ENCODE data around the gene TBC1D32.
"Not testable (repeated sequence)": the region's sequence is repeated elsewhere in the genome, so short reads cannot be mapped to it uniquely, and the experiment has no call there.

Gene TBC1D32

DNA sequence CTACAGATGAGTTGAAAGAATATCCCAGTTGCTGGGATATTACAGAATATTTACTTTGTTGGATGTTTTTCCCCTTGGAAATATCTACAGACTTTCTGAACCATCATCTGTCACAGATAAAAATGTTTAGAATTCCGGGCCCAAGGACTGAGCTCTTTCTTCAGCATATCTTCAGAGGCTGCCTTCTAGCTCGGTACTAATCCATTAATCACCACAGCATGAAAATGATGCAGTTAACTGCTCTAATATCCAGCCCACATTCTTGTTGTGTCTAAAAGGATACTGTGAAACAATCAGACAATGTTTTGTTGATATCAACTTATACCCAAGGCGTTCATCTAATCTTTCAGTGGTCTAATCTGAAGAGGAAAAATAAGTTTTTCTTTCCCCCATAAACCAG lies 247.4 kb downstream of the TBC1D32 start:
- Histone ChIP-seq H3K36me3 (ENCODE audit: control insufficient read depth in 1 of 2, insufficient read depth in 2 of 2, low read length in 2 of 2) (no peaks in the 10 kb centered on the region), H3K18ac (ENCODE audit: low read length) (no peak overlapping the region), H3K23ac (ENCODE audit: low read length) (no peak overlapping the region), H2BK120ac (ENCODE audit: insufficient read depth, low read length, poor library complexity) (no peak overlapping the region), H3K9me3 (ENCODE audit: insufficient read depth, low read depth, low read length) (no peaks in the 10 kb centered on the region), H3K4me2 (ENCODE audit: low read length) (no peak overlapping the region), H2AFZ (ENCODE audit: insufficient read depth, low read length, poor library complexity) (no peak overlapping the region), H2BK12ac (ENCODE audit: low read length) (no peak overlapping the region), H4K91ac (ENCODE audit: low read depth, low read length) (no peak overlapping the region), H3K14ac (ENCODE audit: low read length) (no peak overlapping the region), H2AK5ac (ENCODE audit: low read length) (no peak overlapping the region), H3K4me3 (ENCODE audit: low read depth, low read length) (no peak overlapping the region), H3K27ac (ENCODE audit: low read depth, low read length) (no peak overlapping the region), H3K79me2 (ENCODE audit: control insufficient read depth, insufficient read depth, low read length, poor library complexity) (no peaks in the 10 kb centered on the region), H2BK5ac (ENCODE audit: low read depth, low read length, poor library complexity) (no peak overlapping the region), H3K79me1 (ENCODE audit: low read length) (no peaks in the 10 kb centered on the region), H3K27me3 (ENCODE audit: insufficient read depth, low read length) (no peaks in the 10 kb centered on the region), H4K8ac (ENCODE audit: low read depth, low read length) (no peak overlapping the region), H3K4ac (ENCODE audit: low read depth, low read length) (no peak overlapping the region), H4K12ac (ENCODE audit: low read depth, low read length) (no peak overlapping the region), H3K9ac (ENCODE audit: low read length) (no peak overlapping the region), H3K4me1 (ENCODE audit: control insufficient read depth in 1 of 2, insufficient read depth in 2 of 2, low read length in 2 of 2) (no peaks in the 10 kb centered on the region)
- no CpG with 5 or more reads among the region's 3 CpGs for WGBS (ENCODE audit: extremely low coverage, insufficient coverage, insufficient read length)
- no peak for DNase-seq

DNA sequence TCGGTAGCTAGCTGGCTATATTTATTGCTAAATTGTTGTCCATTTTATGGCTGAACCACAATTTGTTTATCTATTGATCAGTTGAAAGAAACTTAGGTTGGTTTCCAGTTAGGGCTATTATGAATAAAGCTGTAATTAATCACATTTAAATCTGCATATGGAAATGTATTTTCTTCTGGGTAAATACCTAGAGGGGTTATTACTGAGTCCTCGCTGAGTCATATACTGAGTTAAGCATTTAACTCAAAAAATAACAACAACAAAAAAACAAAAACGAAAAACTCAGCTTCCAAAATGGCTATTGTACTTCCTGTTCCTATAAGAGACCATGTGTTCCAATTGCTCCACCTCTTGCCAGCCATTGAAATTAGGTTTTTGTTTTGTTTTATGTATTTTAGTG lies 258.2 kb downstream of the TBC1D32 start:
- Histone ChIP-seq H2AK5ac (ENCODE audit: low read length) (no peak overlapping the region), H4K91ac (ENCODE audit: low read depth, low read length) (no peak overlapping the region), H4K8ac (ENCODE audit: low read depth, low read length) (no peak overlapping the region), H3K4me2 (ENCODE audit: low read length) (no peak overlapping the region), H2BK12ac (ENCODE audit: low read length) (no peak overlapping the region), H3K23ac (ENCODE audit: low read length) (no peak overlapping the region), H3K9me3 (ENCODE audit: insufficient read depth, low read depth, low read length) (no peaks in the 10 kb centered on the region), H3K79me1 (ENCODE audit: low read length) (no peaks in the 10 kb centered on the region), H3K18ac (ENCODE audit: low read length) (no peak overlapping the region), H3K14ac (ENCODE audit: low read length) (no peak overlapping the region), H2BK5ac (ENCODE audit: low read depth, low read length, poor library complexity) (no peak overlapping the region), H3K36me3 (ENCODE audit: control insufficient read depth in 1 of 2, insufficient read depth in 2 of 2, low read length in 2 of 2) (no peaks in the 10 kb centered on the region), H3K27ac (ENCODE audit: low read depth, low read length) (no peak overlapping the region), H2BK120ac (ENCODE audit: insufficient read depth, low read length, poor library complexity) (no peak overlapping the region), H3K4me1 (ENCODE audit: control insufficient read depth in 1 of 2, insufficient read depth in 2 of 2, low read length in 2 of 2) (no peaks in the 10 kb centered on the region), H4K12ac (ENCODE audit: low read depth, low read length) (no peak overlapping the region), H3K79me2 (ENCODE audit: control insufficient read depth, insufficient read depth, low read length, poor library complexity) (no peaks in the 10 kb centered on the region), H3K27me3 (ENCODE audit: insufficient read depth, low read length) (no peaks in the 10 kb centered on the region), H3K9ac (ENCODE audit: low read length) (no peak overlapping the region), H3K4me3 (ENCODE audit: low read depth, low read length) (no peak overlapping the region), H3K4ac (ENCODE audit: low read depth, low read length) (no peak overlapping the region), H2AFZ (ENCODE audit: insufficient read depth, low read length, poor library complexity) (no peak overlapping the region)
- WGBS (ENCODE audit: extremely low coverage, insufficient coverage, insufficient read length), result no CpG with 5 or more reads among the region's 3 CpGs
- no peak for DNase-seq

DNA sequence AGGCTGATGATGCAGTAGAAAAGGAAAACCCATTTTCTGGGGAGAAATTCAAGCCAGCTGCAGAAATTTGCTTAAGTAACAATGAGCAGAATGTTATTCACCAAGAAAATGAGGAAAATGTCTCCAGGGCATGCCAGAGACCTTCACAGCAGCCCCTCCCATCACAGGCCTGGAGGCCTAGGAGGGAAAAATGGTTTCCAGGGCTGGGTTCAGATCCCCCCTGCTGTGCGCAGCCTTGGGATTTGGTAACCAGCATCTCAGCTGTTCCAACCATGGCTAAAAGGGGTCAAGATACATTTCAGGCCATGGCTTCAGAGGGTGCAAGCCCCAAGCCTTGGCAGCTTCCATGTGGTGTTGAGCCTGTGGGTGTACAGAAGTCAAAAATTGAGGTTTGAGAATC lies 265.5 kb downstream of the TBC1D32 start:
- H3K14ac ChIP-seq (ENCODE audit: low read length); H3K4me2 ChIP-seq (ENCODE audit: low read length); H4K91ac ChIP-seq (ENCODE audit: low read depth, low read length); H3K9ac ChIP-seq (ENCODE audit: low read length); H2AFZ ChIP-seq (ENCODE audit: insufficient read depth, low read length, poor library complexity); H3K79me1 ChIP-seq (ENCODE audit: low read length); H2BK12ac ChIP-seq (ENCODE audit: low read length); H3K4ac ChIP-seq (ENCODE audit: low read depth, low read length); H3K23ac ChIP-seq (ENCODE audit: low read length); H4K12ac ChIP-seq (ENCODE audit: low read depth, low read length); H2BK5ac ChIP-seq (ENCODE audit: low read depth, low read length, poor library complexity); H3K27ac ChIP-seq (ENCODE audit: low read depth, low read length); H4K8ac ChIP-seq (ENCODE audit: low read depth, low read length); H3K18ac ChIP-seq (ENCODE audit: low read length); H2BK120ac ChIP-seq (ENCODE audit: insufficient read depth, low read length, poor library complexity); H3K79me2 ChIP-seq (ENCODE audit: control insufficient read depth, insufficient read depth, low read length, poor library complexity); H3K4me1 ChIP-seq (ENCODE audit: control insufficient read depth in 1 of 2, insufficient read depth in 2 of 2, low read length in 2 of 2); H3K9me3 ChIP-seq (ENCODE audit: insufficient read depth, low read depth, low read length); DNase-seq; H3K4me3 ChIP-seq (ENCODE audit: low read depth, low read length); H3K27me3 ChIP-seq (ENCODE audit: insufficient read depth, low read length); H3K36me3 ChIP-seq (ENCODE audit: control insufficient read depth in 1 of 2, insufficient read depth in 2 of 2, low read length in 2 of 2); H2AK5ac ChIP-seq (ENCODE audit: low read length): not testable (repeated sequence)
- WGBS (ENCODE audit: extremely low coverage, insufficient coverage, insufficient read length), result no CpG with 5 or more reads among the region's 1 CpG

DNA sequence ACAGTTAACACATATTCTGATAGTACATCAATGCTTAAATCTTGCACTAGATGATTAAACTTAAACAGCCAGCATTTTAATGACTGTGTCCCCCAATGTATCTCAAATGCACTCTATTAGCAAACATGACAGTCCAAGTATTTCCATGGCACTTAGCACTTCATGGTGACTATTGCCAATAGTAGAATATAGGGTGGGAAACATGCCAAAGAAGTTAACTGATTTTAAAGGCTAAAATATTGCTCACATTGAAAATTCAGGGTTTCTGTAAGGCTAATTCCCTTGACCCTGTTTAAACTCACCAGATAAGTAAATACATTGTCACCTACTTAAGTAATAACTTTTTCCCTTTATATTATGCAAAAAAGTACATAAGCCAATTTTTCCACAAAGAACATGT lies 266.9 kb downstream of the TBC1D32 start:
- H3K4me2 ChIP-seq (ENCODE audit: low read length), result no peak overlapping the region
- H3K79me1 ChIP-seq (ENCODE audit: low read length), result no peaks in the 10 kb centered on the region
- H3K36me3 ChIP-seq (ENCODE audit: control insufficient read depth in 1 of 2, insufficient read depth in 2 of 2, low read length in 2 of 2), result peaks cover 0 to 4% of the 10 kb centered on the region in 2 experiments
- no peak overlapping the region for H2AFZ ChIP-seq (ENCODE audit: insufficient read depth, low read length, poor library complexity)
- H2BK12ac ChIP-seq (ENCODE audit: low read length), result no peak overlapping the region
- H3K9ac ChIP-seq (ENCODE audit: low read length), result no peak overlapping the region
- H2BK120ac ChIP-seq (ENCODE audit: insufficient read depth, low read length, poor library complexity), result no peak overlapping the region
- no peak overlapping the region for H3K4me3 ChIP-seq (ENCODE audit: low read depth, low read length)
- no peak overlapping the region for H4K8ac ChIP-seq (ENCODE audit: low read depth, low read length)
- no peak overlapping the region for H3K14ac ChIP-seq (ENCODE audit: low read length)
- H3K18ac ChIP-seq (ENCODE audit: low read length), result no peak overlapping the region
- no peak overlapping the region for H3K23ac ChIP-seq (ENCODE audit: low read length)
- no peak overlapping the region for H3K27ac ChIP-seq (ENCODE audit: low read depth, low read length)
- H3K27me3 ChIP-seq (ENCODE audit: insufficient read depth, low read length), result no peaks in the 10 kb centered on the region
- no peak for DNase-seq
- no peak overlapping the region for H3K4ac ChIP-seq (ENCODE audit: low read depth, low read length)
- no peaks in the 10 kb centered on the region for H3K4me1 ChIP-seq (ENCODE audit: control insufficient read depth in 1 of 2, insufficient read depth in 2 of 2, low read length in 2 of 2)
- H2AK5ac ChIP-seq (ENCODE audit: low read length), result no peak overlapping the region
- peaks cover 7% of the 10 kb centered on the region for H3K9me3 ChIP-seq (ENCODE audit: insufficient read depth, low read depth, low read length)
- H3K79me2 ChIP-seq (ENCODE audit: control insufficient read depth, insufficient read depth, low read length, poor library complexity), result no peaks in the 10 kb centered on the region
- H4K91ac ChIP-seq (ENCODE audit: low read depth, low read length), result no peak overlapping the region
- H4K12ac ChIP-seq (ENCODE audit: low read depth, low read length), result no peak overlapping the region
- no peak overlapping the region for H2BK5ac ChIP-seq (ENCODE audit: low read depth, low read length, poor library complexity)

DNA sequence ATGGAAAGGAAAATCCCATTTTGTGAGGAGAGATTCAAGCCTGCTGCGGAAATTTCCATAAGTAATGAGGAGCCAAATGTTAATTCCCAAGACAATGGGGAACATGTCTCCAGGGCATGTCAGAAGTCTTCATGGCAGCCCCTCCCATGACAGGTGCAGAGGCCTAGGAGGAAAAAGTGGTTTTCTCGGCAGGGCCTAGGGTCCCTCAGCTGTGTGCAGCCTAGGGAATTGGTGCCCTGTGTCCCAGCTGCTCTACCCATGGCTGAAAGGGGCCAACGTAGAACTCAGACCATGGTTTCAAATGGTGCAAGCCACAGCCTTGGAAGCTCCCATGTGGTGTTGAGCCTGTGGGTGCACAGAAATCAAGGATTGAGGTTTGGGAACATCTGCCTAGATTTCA lies 269.9 kb downstream of the TBC1D32 start:
- Histone ChIP-seq H3K9ac (ENCODE audit: low read length) (no peak overlapping the region), H2AK5ac (ENCODE audit: low read length) (no peak overlapping the region), H3K36me3 (ENCODE audit: control insufficient read depth in 1 of 2, insufficient read depth in 2 of 2, low read length in 2 of 2) (peaks cover 0 to 4% of the 10 kb centered on the region in 2 experiments), H4K8ac (ENCODE audit: low read depth, low read length) (no peak overlapping the region), H3K79me2 (ENCODE audit: control insufficient read depth, insufficient read depth, low read length, poor library complexity) (no peaks in the 10 kb centered on the region), H3K4me1 (ENCODE audit: control insufficient read depth in 1 of 2, insufficient read depth in 2 of 2, low read length in 2 of 2) (no peaks in the 10 kb centered on the region), H3K27ac (ENCODE audit: low read depth, low read length) (no peak overlapping the region), H2AFZ (ENCODE audit: insufficient read depth, low read length, poor library complexity) (no peak overlapping the region), H3K4me2 (ENCODE audit: low read length) (no peak overlapping the region), H3K4me3 (ENCODE audit: low read depth, low read length) (no peak overlapping the region), H3K18ac (ENCODE audit: low read length) (no peak overlapping the region), H3K79me1 (ENCODE audit: low read length) (no peaks in the 10 kb centered on the region), H4K91ac (ENCODE audit: low read depth, low read length) (no peak overlapping the region), H2BK120ac (ENCODE audit: insufficient read depth, low read length, poor library complexity) (no peak overlapping the region), H2BK12ac (ENCODE audit: low read length) (no peak overlapping the region), H3K4ac (ENCODE audit: low read depth, low read length) (no peak overlapping the region), H3K14ac (ENCODE audit: low read length) (no peak overlapping the region), H4K12ac (ENCODE audit: low read depth, low read length) (no peak overlapping the region), H3K23ac (ENCODE audit: low read length) (no peak overlapping the region), H2BK5ac (ENCODE audit: low read depth, low read length, poor library complexity) (no peak overlapping the region), H3K27me3 (ENCODE audit: insufficient read depth, low read length) (no peaks in the 10 kb centered on the region), H3K9me3 (ENCODE audit: insufficient read depth, low read depth, low read length) (peaks cover 7% of the 10 kb centered on the region)
- DNase-seq, result no peak
- WGBS (ENCODE audit: extremely low coverage, insufficient coverage, insufficient read length), result no CpG with 5 or more reads among the region's 3 CpGs

All from trophoblast cell (in vitro differentiated cells and primary cell).